MM.1S (cell line): ENCODE data around the gene STAG1.

Source experiments
- DNase-seq: peaks from one replicate; pipeline ENCODE4 v3.0.0-alpha.2; 2015
- H2AFZ ChIP-seq: fragments of 300-600 bp; sonication (generic); 2 replicates; pipeline ENCODE4 v1.6.0; 2016; ENCODE audit warnings: antibody characterized with exemption, low read length
- H3F3A ChIP-seq: fragments of 300-600 bp; sonication (generic); 2 replicates; pipeline ENCODE4 v1.6.1; 2016; ENCODE audit warnings: mild to moderate bottlenecking, antibody characterized with exemption, low read length, moderate library complexity, mixed read lengths; ENCODE audit not compliant: insufficient read depth
- H3K27ac ChIP-seq: fragments of 300-600 bp; sonication (generic); 2 replicates; pipeline ENCODE4 v1.5.1; 2016; ENCODE audit warnings: mild to moderate bottlenecking, low read length
- H3K27me3 ChIP-seq: fragments of 300-600 bp; sonication (generic); replicated peaks from 2 replicates; pipeline ENCODE4 v1.6.0; 2016; ENCODE audit warnings: low read length; ENCODE audit not compliant: insufficient read depth
- H3K36me3 ChIP-seq: fragments of 300-600 bp; sonication (generic); replicated peaks from 2 replicates; pipeline ENCODE4 v1.6.1; 2016; ENCODE audit warnings: mild to moderate bottlenecking, low read length, mixed read lengths; ENCODE audit not compliant: insufficient read depth
- H3K4me1 ChIP-seq: fragments of 300-600 bp; sonication (generic); 2 replicates; pipeline ENCODE4 v1.6.1; 2016; ENCODE audit warnings: low read length, mixed read lengths
- H3K4me2 ChIP-seq: fragments of 300-600 bp; sonication (generic); 2 replicates; pipeline ENCODE4 v1.6.0; 2016; ENCODE audit warnings: low read depth, low read length
- H3K4me3 ChIP-seq: fragments of 300-600 bp; sonication (generic); 2 replicates; pipeline ENCODE4 v1.5.1; 2016; ENCODE audit warnings: low read length, mixed read lengths
- H3K79me2 ChIP-seq: fragments of 300-600 bp; sonication (generic); 2 replicates; pipeline ENCODE4 v1.6.1; 2016; ENCODE audit warnings: mixed run types, low read length, mixed read lengths
- H3K9ac ChIP-seq: fragments of 300-600 bp; sonication (generic); 2 replicates; pipeline ENCODE4 v1.6.1; 2016; ENCODE audit warnings: low read length, mixed read lengths
- H3K9me2 ChIP-seq: fragments of 300-600 bp; sonication (generic); replicated peaks from 2 replicates; pipeline ENCODE4 v1.6.1; 2016; ENCODE audit warnings: mild to moderate bottlenecking, low read length, mixed read lengths; ENCODE audit not compliant: insufficient read depth
- H3K9me3 ChIP-seq: fragments of 300-600 bp; sonication (generic); replicated peaks from 2 replicates; pipeline ENCODE4 v1.6.1; 2016; ENCODE audit warnings: mild to moderate bottlenecking, low read length, mixed read lengths; ENCODE audit not compliant: insufficient read depth
- H4K20me1 ChIP-seq: fragments of 300-600 bp; sonication (generic); 2 replicates; pipeline ENCODE4 v1.6.1; 2016; ENCODE audit warnings: mild to moderate bottlenecking, low read length, moderate library complexity, mixed read lengths; ENCODE audit not compliant: insufficient read depth
- CTCF ChIP-seq: fragments of 300-600 bp; sonication (generic); IDR thresholded peaks from 2 replicates; pipeline ENCODE4 v1.5.1; 2016; ENCODE audit warnings: antibody characterized with exemption, low read length, mixed read lengths
- EZH2 ChIP-seq: fragments of 300-600 bp; sonication (generic); optimal IDR thresholded peaks from 2 replicates; pipeline ENCODE3; 2017; ENCODE audit warnings: low read depth, mild to moderate bottlenecking, antibody characterized with exemption, low read length, mixed read lengths
- EZH2phosphoT487 ChIP-seq: fragments of 300-600 bp; sonication (generic); IDR thresholded peaks from 2 replicates; pipeline ENCODE4 v1.6.1; 2018; ENCODE audit warnings: antibody characterized with exemption, low read length

STAG1 gene

GRCh38 chr3:136631424-136631823 is 120.8 kb downstream of the STAG1 start:
- Histone ChIP-seq H3K4me3 (no peak overlapping the region), H3K79me2 (peaks cover 88% of the 10 kb centered on the region), H4K20me1 (no peaks in the 10 kb centered on the region), H3K27ac (no peak overlapping the region), H3K36me3 (0 out of 2 replicates have a peak, but pooled peaks cover 3% of the 10 kb centered on the region), H3K4me2 (no peak overlapping the region), H3K4me1 (no peaks in the 10 kb centered on the region), H3K9me2 (no peaks in the 10 kb centered on the region), H3K9ac (no peak overlapping the region), H3K27me3 (no peaks in the 10 kb centered on the region), H2AFZ (no peak overlapping the region), H3F3A (no peaks in the 10 kb centered on the region), H3K9me3 (no peaks in the 10 kb centered on the region)
- no peak for DNase-seq
- TF ChIP-seq EZH2phosphoT487 (no peak), CTCF (no peak), EZH2 (no peak)

GRCh38 chr3:136630915-136631314 is 121.3 kb downstream of the STAG1 start:
- no peak overlapping the region for H3K9ac ChIP-seq
- no peaks in the 10 kb centered on the region for H3K4me1 ChIP-seq
- H4K20me1 ChIP-seq, result no peaks in the 10 kb centered on the region
- H3F3A ChIP-seq, result no peaks in the 10 kb centered on the region
- 0 out of 2 replicates have a peak, but pooled peaks cover 3% of the 10 kb centered on the region for H3K36me3 ChIP-seq
- H3K27me3 ChIP-seq, result no peaks in the 10 kb centered on the region
- no peaks in the 10 kb centered on the region for H3K9me2 ChIP-seq
- no peak overlapping the region for H3K4me2 ChIP-seq
- H3K27ac ChIP-seq, result no peak overlapping the region
- no peak for DNase-seq
- H3K79me2 ChIP-seq, result peaks cover 87% of the 10 kb centered on the region
- no peak overlapping the region for H3K4me3 ChIP-seq
- H3K9me3 ChIP-seq, result no peaks in the 10 kb centered on the region
- TF ChIP-seq EZH2phosphoT487 (no peak), EZH2 (no peak)
- H2AFZ ChIP-seq, result no peak overlapping the region

- Histone ChIP-seq H3K4me1 (no peaks in the 10 kb centered on the region), H3K27ac (no peak overlapping the region), H3F3A (no peaks in the 10 kb centered on the region), H3K79me2 (peaks cover 69% of the 10 kb centered on the region), H3K4me2 (no peak overlapping the region), H3K27me3 (no peaks in the 10 kb centered on the region), H2AFZ (no peak overlapping the region), H4K20me1 (no peaks in the 10 kb centered on the region), H3K9ac (no peak overlapping the region), H3K4me3 (no peak overlapping the region), H3K9me3 (no peaks in the 10 kb centered on the region), H3K36me3 (0 out of 2 replicates have a peak, but pooled peaks cover 5% of the 10 kb centered on the region), H3K9me2 (no peaks in the 10 kb centered on the region)
- no peak for TF ChIP-seq EZH2phosphoT487
- no peak for DNase-seq
These were observed 125.7 kb downstream of the STAG1 start for GRCh38 chr3:136626493-136626892.

GRCh38 chr3:136624894-136625815 is 127.0 kb downstream of the STAG1 start:
- peaks cover 6% of the 10 kb centered on the region; the same call in 1 of the 2 replicates for H3K36me3 ChIP-seq
- H2AFZ ChIP-seq, result no peak overlapping the region
- H4K20me1 ChIP-seq, result no peaks in the 10 kb centered on the region
- TF ChIP-seq EZH2, result no peak
- no peak for TF ChIP-seq CTCF
- TF ChIP-seq EZH2phosphoT487, result no peak
- no peaks in the 10 kb centered on the region for H3K9me2 ChIP-seq
- H3K79me2 ChIP-seq, result peaks cover 66% of the 10 kb centered on the region
- no peak overlapping the region for H3K27ac ChIP-seq
- DNase-seq, result no peak
- no peak overlapping the region for H3K4me3 ChIP-seq
- H3K9ac ChIP-seq, result no peak overlapping the region
- no peaks in the 10 kb centered on the region for H3K27me3 ChIP-seq
- H3K4me1 ChIP-seq, result no peaks in the 10 kb centered on the region
- H3K9me3 ChIP-seq, result no peaks in the 10 kb centered on the region
- no peaks in the 10 kb centered on the region for H3F3A ChIP-seq
- H3K4me2 ChIP-seq, result no peak overlapping the region
